Measurements from ENCODE around the gene TENM4.

The TENM4 gene

GRCh38 chr11:78914503-78914902 lies 526.3 kb downstream of the TENM4 start:
- H3K36me3 ChIP-seq, result no peaks in the 10 kb centered on the region
- no peaks in the 10 kb centered on the region for H3K9me3 ChIP-seq
- H3K4me1 ChIP-seq, result no peaks in the 10 kb centered on the region
- TF ChIP-seq, protein P1, sequence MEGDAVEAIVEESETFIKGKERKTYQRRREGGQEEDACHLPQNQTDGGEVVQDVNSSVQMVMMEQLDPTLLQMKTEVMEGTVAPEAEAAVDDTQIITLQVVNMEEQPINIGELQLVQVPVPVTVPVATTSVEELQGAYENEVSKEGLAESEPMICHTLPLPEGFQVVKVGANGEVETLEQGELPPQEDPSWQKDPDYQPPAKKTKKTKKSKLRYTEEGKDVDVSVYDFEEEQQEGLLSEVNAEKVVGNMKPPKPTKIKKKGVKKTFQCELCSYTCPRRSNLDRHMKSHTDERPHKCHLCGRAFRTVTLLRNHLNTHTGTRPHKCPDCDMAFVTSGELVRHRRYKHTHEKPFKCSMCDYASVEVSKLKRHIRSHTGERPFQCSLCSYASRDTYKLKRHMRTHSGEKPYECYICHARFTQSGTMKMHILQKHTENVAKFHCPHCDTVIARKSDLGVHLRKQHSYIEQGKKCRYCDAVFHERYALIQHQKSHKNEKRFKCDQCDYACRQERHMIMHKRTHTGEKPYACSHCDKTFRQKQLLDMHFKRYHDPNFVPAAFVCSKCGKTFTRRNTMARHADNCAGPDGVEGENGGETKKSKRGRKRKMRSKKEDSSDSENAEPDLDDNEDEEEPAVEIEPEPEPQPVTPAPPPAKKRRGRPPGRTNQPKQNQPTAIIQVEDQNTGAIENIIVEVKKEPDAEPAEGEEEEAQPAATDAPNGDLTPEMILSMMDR (IDR thresholded peaks at IDR 0.05), result no peak
- no peaks in the 10 kb centered on the region for H3K27me3 ChIP-seq
- H3K4me3 ChIP-seq, result no peak overlapping the region
- no peak overlapping the region for H3K27ac ChIP-seq
- intact Hi-C loops (cut with DNase I; ENCODE audit: low total_unique reads), result no loop called here
- no peak for DNase-seq

- H3K4me3 ChIP-seq, result no peak overlapping the region
- H3K36me3 ChIP-seq, result no peaks in the 10 kb centered on the region
- H3K4me1 ChIP-seq, result no peaks in the 10 kb centered on the region
- no peak for DNase-seq
- no peaks in the 10 kb centered on the region for H3K27me3 ChIP-seq
- TF ChIP-seq, protein P1 (IDR thresholded peaks at IDR 0.05), result no peak
- intact Hi-C loops (cut with DNase I; ENCODE audit: low total_unique reads), result no loop called here
- no peak overlapping the region for H3K27ac ChIP-seq
- H3K9me3 ChIP-seq, result no peaks in the 10 kb centered on the region
Observed at GRCh38 chr11:78912778-78913177, 528.1 kb downstream of the TENM4 start.

- H3K9me3 ChIP-seq, result no peaks in the 10 kb centered on the region
- no peaks in the 10 kb centered on the region for H3K36me3 ChIP-seq
- H3K4me1 ChIP-seq, result no peaks in the 10 kb centered on the region
- intact Hi-C loops (cut with DNase I; ENCODE audit: low total_unique reads), result no loop called here
- no peaks in the 10 kb centered on the region for H3K27me3 ChIP-seq
- no peak for DNase-seq
- no peak overlapping the region for H3K27ac ChIP-seq
- TF ChIP-seq, protein P1 (IDR thresholded peaks at IDR 0.05), result no peak
- H3K4me3 ChIP-seq, result no peak overlapping the region
Observed at GRCh38 chr11:78910322-78910721, 530.5 kb downstream of the TENM4 start.

- Histone ChIP-seq H3K9me3 (no peaks in the 10 kb centered on the region), H3K4me1 (no peaks in the 10 kb centered on the region), H3K27me3 (no peaks in the 10 kb centered on the region), H3K36me3 (no peaks in the 10 kb centered on the region), H3K27ac (no peak overlapping the region), H3K4me3 (no peak overlapping the region)
- TF ChIP-seq, protein P1 (IDR thresholded peaks at IDR 0.05), result no peak
- DNase-seq, result no peak
- intact Hi-C loops (cut with DNase I; ENCODE audit: low total_unique reads), result no loop called here
Observed at GRCh38 chr11:78909386-78909785, 531.4 kb downstream of the TENM4 start.

- intact Hi-C loops (cut with DNase I; ENCODE audit: low total_unique reads), result no loop called here
- H3K27me3 ChIP-seq, result no peaks in the 10 kb centered on the region
- H3K27ac ChIP-seq, result no peak overlapping the region
Observed at GRCh38 chr11:78907636-78908035, 533.2 kb downstream of the TENM4 start.

More at GRCh38 chr11:78907636-78908035, 533.2 kb downstream of the TENM4 start:
- H3K4me1 ChIP-seq, result no peaks in the 10 kb centered on the region
- no peak for DNase-seq
- TF ChIP-seq, protein P1 (IDR thresholded peaks at IDR 0.05), result no peak
- H3K4me3 ChIP-seq, result no peak overlapping the region
- no peaks in the 10 kb centered on the region for H3K36me3 ChIP-seq
- no peaks in the 10 kb centered on the region for H3K9me3 ChIP-seq
